ENCODE measurements around the gene CDC25A.

CDC25A gene

GRCh38 chr3:48225587-48225986, 37.4 kb upstream of the CDC25A start:
- TF ChIP-seq, protein P1, sequence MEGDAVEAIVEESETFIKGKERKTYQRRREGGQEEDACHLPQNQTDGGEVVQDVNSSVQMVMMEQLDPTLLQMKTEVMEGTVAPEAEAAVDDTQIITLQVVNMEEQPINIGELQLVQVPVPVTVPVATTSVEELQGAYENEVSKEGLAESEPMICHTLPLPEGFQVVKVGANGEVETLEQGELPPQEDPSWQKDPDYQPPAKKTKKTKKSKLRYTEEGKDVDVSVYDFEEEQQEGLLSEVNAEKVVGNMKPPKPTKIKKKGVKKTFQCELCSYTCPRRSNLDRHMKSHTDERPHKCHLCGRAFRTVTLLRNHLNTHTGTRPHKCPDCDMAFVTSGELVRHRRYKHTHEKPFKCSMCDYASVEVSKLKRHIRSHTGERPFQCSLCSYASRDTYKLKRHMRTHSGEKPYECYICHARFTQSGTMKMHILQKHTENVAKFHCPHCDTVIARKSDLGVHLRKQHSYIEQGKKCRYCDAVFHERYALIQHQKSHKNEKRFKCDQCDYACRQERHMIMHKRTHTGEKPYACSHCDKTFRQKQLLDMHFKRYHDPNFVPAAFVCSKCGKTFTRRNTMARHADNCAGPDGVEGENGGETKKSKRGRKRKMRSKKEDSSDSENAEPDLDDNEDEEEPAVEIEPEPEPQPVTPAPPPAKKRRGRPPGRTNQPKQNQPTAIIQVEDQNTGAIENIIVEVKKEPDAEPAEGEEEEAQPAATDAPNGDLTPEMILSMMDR (IDR thresholded peaks at IDR 0.05; ENCODE audit: insufficient read depth, low read depth, low read length, missing control alignments) = no peak
- no peak overlapping the region for H3K4me3 ChIP-seq (ENCODE audit: low read length)
- DNase-seq (ENCODE audit: low read depth) = no peak

GRCh38 chr3:48222616-48223513, 34.6 kb upstream of the CDC25A start, which contains the start of gene CAMP:
Gene CAMP (plus strand): TSS chr3:48223495. CDS start chr3:48223512, 17 bp downstream.
- TF ChIP-seq, protein P1 (IDR thresholded peaks at IDR 0.05; ENCODE audit: insufficient read depth, low read depth, low read length, missing control alignments) = no peak
- peak; percentile 98 for DNase-seq (ENCODE audit: low read depth)
- H3K4me3 ChIP-seq (ENCODE audit: low read length) = no peak within 1 kb of the TSS

DNA sequence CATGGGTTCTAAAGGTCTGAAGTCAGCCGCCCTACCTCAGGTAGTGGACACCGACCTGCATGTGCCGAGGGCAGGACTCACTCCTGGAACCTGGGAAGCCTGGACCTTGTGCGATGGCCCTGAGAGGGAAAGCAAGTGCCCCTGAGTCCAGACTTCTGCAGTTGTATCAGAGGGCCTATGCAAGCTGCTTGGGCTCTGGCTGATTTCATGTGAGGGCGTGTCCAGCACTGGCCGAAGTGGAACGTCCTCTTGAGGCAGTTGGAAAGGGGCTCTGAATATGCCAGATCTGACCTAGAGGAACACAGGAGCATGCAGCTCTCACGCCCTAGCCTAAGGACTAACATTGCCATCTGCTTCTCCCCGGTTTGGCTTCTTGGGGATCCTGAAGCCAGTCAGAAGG, 32.5 kb upstream of the CDC25A start:
- TF ChIP-seq, protein P1 (IDR thresholded peaks at IDR 0.05; ENCODE audit: insufficient read depth, low read depth, low read length, missing control alignments) = no peak
- H3K4me3 ChIP-seq (ENCODE audit: low read length) = no peak overlapping the region
- no peak for DNase-seq (ENCODE audit: low read depth)

- DNase-seq (ENCODE audit: low read depth) = no peak
- H3K4me3 ChIP-seq (ENCODE audit: low read length) = no peak overlapping the region
- TF ChIP-seq, protein P1 (IDR thresholded peaks at IDR 0.05; ENCODE audit: insufficient read depth, low read depth, low read length, missing control alignments) = no peak
Measured at GRCh38 chr3:48219543-48219942, 31.3 kb upstream of the CDC25A start.

- no peak overlapping the region for H3K4me3 ChIP-seq (ENCODE audit: low read length)
- no peak for DNase-seq (ENCODE audit: low read depth)
- TF ChIP-seq, protein P1 (IDR thresholded peaks at IDR 0.05; ENCODE audit: insufficient read depth, low read depth, low read length, missing control alignments) = no peak
Measured at GRCh38 chr3:48218537-48218936, 30.3 kb upstream of the CDC25A start.

- no peak for DNase-seq (ENCODE audit: low read depth)
- H3K4me3 ChIP-seq (ENCODE audit: low read length) = no peak overlapping the region
- TF ChIP-seq, protein P1 (IDR thresholded peaks at IDR 0.05; ENCODE audit: insufficient read depth, low read depth, low read length, missing control alignments) = no peak
Measured at GRCh38 chr3:48217449-48217848, 29.2 kb upstream of the CDC25A start.
